HG02852 (cell line): ENCODE results near the gene PTPRD.
"Not testable (repeated sequence)": the region's sequence is repeated elsewhere in the genome, so short reads cannot be mapped to it uniquely, and the experiment has no call there.

Experiments used
- ATAC-seq: cut with Tn5 transposase; IDR thresholded peaks from one replicate; pipeline ENCODE4 v1.9.1; 2021; ENCODE audit warnings: mild to moderate bottlenecking, moderate library complexity; ENCODE audit not compliant: unreplicated experiment

Gene PTPRD

GRCh38 chr9:9389904-9390303 lies 1222.9 kb downstream of the PTPRD start:
- no peak for ATAC-seq

- ATAC-seq, result no peak
Observed at GRCh38 chr9:9387511-9388115, 1225.2 kb downstream of the PTPRD start.

- no peak for ATAC-seq
Observed at GRCh38 chr9:9362332-9362731, 1250.5 kb downstream of the PTPRD start.

- ATAC-seq, result peak; percentile 45
Observed at GRCh38 chr9:9352877-9353481, 1259.8 kb downstream of the PTPRD start.

GRCh38 chr9:9341203-9341602 lies 1271.6 kb downstream of the PTPRD start:
- no peak for ATAC-seq

- ATAC-seq, result no peak
Observed at GRCh38 chr9:9337129-9337528, 1275.7 kb downstream of the PTPRD start.

GRCh38 chr9:9326749-9327148 lies 1286.1 kb downstream of the PTPRD start:
- no peak for ATAC-seq

GRCh38 chr9:9319007-9319406 lies 1293.8 kb downstream of the PTPRD start:
- ATAC-seq, result no peak

- not testable (repeated sequence) for ATAC-seq
Observed at GRCh38 chr9:9310743-9311142, 1302.1 kb downstream of the PTPRD start.

GRCh38 chr9:9305600-9305999 lies 1307.2 kb downstream of the PTPRD start:
- ATAC-seq, result no peak

- ATAC-seq, result no peak
Observed at GRCh38 chr9:9299134-9299533, 1313.7 kb downstream of the PTPRD start.

GRCh38 chr9:9286001-9286400 lies 1326.8 kb downstream of the PTPRD start:
- ATAC-seq, result no peak

GRCh38 chr9:9284201-9284600 lies 1328.6 kb downstream of the PTPRD start:
- no peak for ATAC-seq

GRCh38 chr9:9283159-9283986 lies 1329.4 kb downstream of the PTPRD start:
- ATAC-seq, result no peak

- no peak for ATAC-seq
Observed at GRCh38 chr9:9275601-9276000, 1337.2 kb downstream of the PTPRD start.

GRCh38 chr9:9257999-9258498 lies 1354.8 kb downstream of the PTPRD start:
- ATAC-seq, result no peak

GRCh38 chr9:9246726-9247125 lies 1366.1 kb downstream of the PTPRD start:
- no peak for ATAC-seq

GRCh38 chr9:9231946-9232345 lies 1380.9 kb downstream of the PTPRD start:
- no peak for ATAC-seq

- ATAC-seq, result no peak
Observed at GRCh38 chr9:9229269-9229668, 1383.5 kb downstream of the PTPRD start.

- ATAC-seq, result no peak
Observed at GRCh38 chr9:9223175-9223574, 1389.6 kb downstream of the PTPRD start.

GRCh38 chr9:9222730-9223129 lies 1390.1 kb downstream of the PTPRD start:
- ATAC-seq, result no peak

- ATAC-seq, result no peak
Observed at GRCh38 chr9:9216934-9217333, 1395.9 kb downstream of the PTPRD start.
